Measurements from ENCODE around the gene P2RY14. TPM values are rescaled to one million over a fixed set of nuclear protein-coding genes. Genes with fewer than 3 reads are reported as not detected.

The P2RY14 gene
- total RNA-seq, 8 experiments from 2014 or later: 0.29 to 5.6 (median 1.3) TPM

DNA sequence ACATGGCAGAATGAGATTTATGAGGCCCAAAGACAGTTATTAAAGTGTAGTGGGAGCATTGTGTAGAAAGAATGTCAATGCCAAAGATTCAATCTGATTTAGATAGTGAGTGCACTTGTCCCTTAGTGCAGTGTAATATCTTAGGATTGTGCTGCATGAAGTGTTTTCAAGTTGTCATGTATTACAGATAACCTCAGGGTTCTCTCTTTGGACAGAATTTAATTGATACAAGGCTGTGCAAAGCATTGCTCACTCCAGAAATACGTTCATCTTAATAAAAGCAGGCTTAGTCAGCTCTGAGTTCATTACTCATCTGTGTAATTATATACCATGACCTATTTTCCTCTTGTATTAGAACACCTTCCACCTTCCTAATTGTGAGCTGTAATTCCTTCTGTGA lies 59.3 kb downstream of the P2RY14 start:
- 0 to 89% (median 60%) methylated on average over 1 of the region's 1 CpG; no CpG with 5 or more reads in 7 of the 10 experiments for WGBS, 10 experiments
- in situ Hi-C loops (cut with MboI; ENCODE audit: low pct_unique_long_range_greater_than_20kb in 2 of 9, low sequenced_read_pairs in 9 of 9, unreplicated experiment in 9 of 9): no loop called here
- no peak overlapping the region for H3K27ac ChIP-seq

DNA sequence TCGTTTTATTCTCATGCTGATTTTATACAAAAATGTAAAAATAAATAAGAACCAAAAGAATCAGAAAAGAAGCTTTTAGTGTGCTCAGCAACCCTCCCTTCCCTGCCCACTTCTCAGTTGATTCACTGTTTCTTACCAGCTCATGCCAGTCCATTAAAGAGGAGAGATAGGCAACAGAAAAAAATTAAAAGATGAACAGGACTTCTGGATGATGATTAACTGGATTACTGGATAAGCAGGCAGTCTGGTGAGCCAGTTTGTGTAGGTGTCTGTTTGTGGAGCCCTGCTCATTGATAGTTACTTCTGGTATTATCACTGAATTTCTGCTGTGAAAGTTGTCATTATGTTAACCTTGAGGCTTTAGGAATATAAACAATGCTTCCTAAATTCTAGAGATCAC lies 60.2 kb downstream of the P2RY14 start:
- in situ Hi-C loops (cut with MboI; ENCODE audit: low pct_unique_long_range_greater_than_20kb in 2 of 9, low sequenced_read_pairs in 9 of 9, unreplicated experiment in 9 of 9): no loop called here
- peaks cover 0 to 9% of the 10 kb centered on the region in 2 donors for H3K4me1 ChIP-seq (replicated peaks in 1 of 2)
- ATAC-seq (replicated peaks in 6 of 8): no peak

More for the DNA sequence above, 59.3 kb downstream of the P2RY14 start:
- H3K4me3 ChIP-seq: no peak overlapping the region
- ATAC-seq (replicated peaks in 6 of 8): peak in 6 of 8 experiments; percentile 48 to 98 (median 96)
- H3K4me1 ChIP-seq (replicated peaks in 1 of 2): peaks cover 0 to 9% of the 10 kb centered on the region in 2 donors

DNA sequence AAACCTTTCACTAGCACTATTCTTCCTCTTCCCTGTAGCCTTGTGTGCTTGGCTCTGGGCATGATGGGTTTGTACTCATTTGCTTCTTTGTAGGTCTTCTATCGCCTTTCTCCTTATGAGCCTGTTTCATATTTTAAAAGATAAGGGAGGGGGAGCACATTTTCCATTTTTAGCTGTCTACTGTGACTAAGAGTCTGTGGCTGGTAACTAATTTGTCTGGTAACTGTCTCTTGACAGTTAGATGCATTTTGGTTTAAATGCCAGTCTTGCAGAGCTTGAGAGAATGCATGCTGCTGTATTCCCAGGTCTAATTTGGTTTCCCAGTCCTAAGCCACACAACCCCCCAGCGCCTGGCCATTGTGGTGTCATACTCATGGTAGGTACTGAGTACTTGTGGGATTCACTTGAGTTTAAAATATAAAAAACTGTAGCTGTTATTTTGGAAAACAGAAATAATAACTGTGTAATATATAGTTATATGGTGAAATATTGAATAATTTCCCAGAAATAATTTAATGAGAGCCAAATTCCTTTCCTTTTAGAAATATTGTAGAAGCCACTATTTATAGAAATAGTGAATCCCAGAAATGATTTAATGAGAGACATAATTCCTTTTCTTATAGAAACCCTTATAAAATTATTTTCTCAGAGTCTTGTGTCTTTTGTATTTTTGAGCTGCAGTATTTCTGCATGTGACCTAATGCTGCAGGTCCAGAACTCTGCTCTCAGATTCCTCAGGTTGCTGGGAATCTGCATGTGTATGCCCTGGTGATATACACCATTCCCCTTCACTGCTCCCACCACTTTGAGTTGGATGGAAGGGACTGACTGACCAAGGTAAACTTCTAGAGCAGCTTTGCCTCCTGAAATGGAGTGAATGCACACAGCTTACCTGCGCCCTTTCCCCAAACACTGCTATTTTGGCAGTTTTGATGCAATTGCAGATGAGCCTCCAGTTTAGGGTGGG lies 61.4 kb downstream of the P2RY14 start:
- H3K27ac ChIP-seq: no peak overlapping the region
- H3K4me3 ChIP-seq: no peak overlapping the region
- in situ Hi-C loops (cut with MboI; ENCODE audit: low pct_unique_long_range_greater_than_20kb in 2 of 9, low sequenced_read_pairs in 9 of 9, unreplicated experiment in 9 of 9): no loop called here
- 45 to 100% (median 100%) methylated on average over 1 to 3 of the region's 3 CpGs for WGBS, 10 experiments
- peaks cover 0 to 9% of the 10 kb centered on the region in 2 donors for H3K4me1 ChIP-seq (replicated peaks in 1 of 2)
- peak in 3 of 8 experiments; percentile 5 to 8 (median 8) for ATAC-seq (replicated peaks in 6 of 8)

More for the DNA sequence above, 60.2 kb downstream of the P2RY14 start:
- H3K27ac ChIP-seq: no peak overlapping the region
- 0 to 80% (median 38%) methylated on average over 1 of the region's 1 CpG; no CpG with 5 or more reads in 2 of the 10 experiments for WGBS, 10 experiments
- no peak overlapping the region for H3K4me3 ChIP-seq

- in situ Hi-C loops (cut with MboI; ENCODE audit: low pct_unique_long_range_greater_than_20kb in 2 of 9, low sequenced_read_pairs in 9 of 9, unreplicated experiment in 9 of 9): no loop called here
- 57 to 100% (median 86%) methylated on average over 1 of the region's 1 CpG; no CpG with 5 or more reads in 7 of the 10 experiments for WGBS, 10 experiments
- no peak for ATAC-seq (replicated peaks in 6 of 8)
- Histone ChIP-seq H3K4me3 (no peak overlapping the region), H3K4me1 (replicated peaks in 1 of 2) (peaks cover 0 to 8% of the 10 kb centered on the region in 2 donors), H3K27ac (no peak overlapping the region)
Measured at GRCh38 chr3:151214459-151214858, 63.9 kb downstream of the P2RY14 start.

DNA sequence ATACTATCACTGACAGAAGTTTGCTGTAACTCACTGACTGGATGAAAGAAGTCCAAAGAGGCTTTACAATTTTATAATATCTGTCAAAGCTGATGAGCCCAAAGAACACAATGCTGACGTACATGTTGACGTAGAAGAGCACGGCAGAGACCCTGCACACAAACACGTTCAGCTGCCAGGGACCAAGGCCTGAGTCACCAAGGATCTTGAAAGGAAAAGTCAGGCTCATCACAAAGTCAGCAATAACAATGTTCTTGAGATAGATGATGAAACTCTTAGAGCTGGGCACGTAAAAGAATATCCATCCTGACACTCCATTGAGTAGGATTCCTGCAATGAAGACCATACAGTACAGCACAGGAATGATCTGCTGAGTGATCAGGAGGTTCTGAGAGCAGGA lies 64.5 kb downstream of the P2RY14 start:
- Histone ChIP-seq H3K27ac (no peak overlapping the region), H3K4me1 (replicated peaks in 1 of 2) (peaks cover 0 to 2% of the 10 kb centered on the region in 2 donors), H3K4me3 (no peak overlapping the region)
- WGBS, 10 experiments: 68 to 100% (median 86%) methylated on average over 1 to 5 of the region's 5 CpGs; no CpG with 5 or more reads in 2 of the 10 experiments
- no peak for ATAC-seq (replicated peaks in 6 of 8)
- in situ Hi-C loops (cut with MboI; ENCODE audit: low pct_unique_long_range_greater_than_20kb in 2 of 9, low sequenced_read_pairs in 9 of 9, unreplicated experiment in 9 of 9): no loop called here

DNA sequence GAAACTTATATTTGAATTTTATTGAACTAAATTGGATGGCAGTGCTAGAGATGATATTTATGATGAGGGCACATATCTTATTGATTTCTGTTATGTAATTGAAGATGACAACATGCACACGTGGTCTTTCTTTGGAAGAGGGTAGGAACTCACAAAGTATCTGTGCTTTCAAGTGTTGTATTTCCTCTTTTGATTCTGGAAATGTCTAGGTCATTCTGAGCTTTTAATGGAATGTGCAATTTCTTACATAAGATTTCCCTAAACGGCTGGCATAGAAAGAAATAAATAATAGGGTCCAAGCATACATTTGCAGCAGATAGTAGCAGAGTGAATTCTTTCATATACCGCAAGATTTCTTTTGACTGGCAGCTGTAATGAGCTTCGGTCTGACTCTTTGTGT lies 65.2 kb downstream of the P2RY14 start:
- WGBS, 10 experiments: 13 to 100% (median 82%) methylated on average over 2 to 4 of the region's 4 CpGs
- Histone ChIP-seq H3K27ac (no peak overlapping the region), H3K4me1 (replicated peaks in 1 of 2) (no peaks in the 10 kb centered on the region), H3K4me3 (no peak overlapping the region)
- no peak for ATAC-seq (replicated peaks in 6 of 8)
- in situ Hi-C loops (cut with MboI; ENCODE audit: low pct_unique_long_range_greater_than_20kb in 2 of 9, low sequenced_read_pairs in 9 of 9, unreplicated experiment in 9 of 9): no loop called here

GRCh38 chr3:151210676-151211381 lies 67.5 kb downstream of the P2RY14 start:
- Histone ChIP-seq H3K4me3 (no peak overlapping the region), H3K27ac (no peak overlapping the region), H3K4me1 (replicated peaks in 1 of 2) (no peaks in the 10 kb centered on the region)
- in situ Hi-C loops (cut with MboI; ENCODE audit: low pct_unique_long_range_greater_than_20kb in 2 of 9, low sequenced_read_pairs in 9 of 9, unreplicated experiment in 9 of 9): no loop called here
- 40 to 100% (median 86%) methylated on average over 1 to 3 of the region's 4 CpGs; no CpG with 5 or more reads in 1 of the 10 experiments for WGBS, 10 experiments
- ATAC-seq (replicated peaks in 6 of 8): peak in 3 of 8 experiments; percentile 18 to 92 (median 35)

DNA sequence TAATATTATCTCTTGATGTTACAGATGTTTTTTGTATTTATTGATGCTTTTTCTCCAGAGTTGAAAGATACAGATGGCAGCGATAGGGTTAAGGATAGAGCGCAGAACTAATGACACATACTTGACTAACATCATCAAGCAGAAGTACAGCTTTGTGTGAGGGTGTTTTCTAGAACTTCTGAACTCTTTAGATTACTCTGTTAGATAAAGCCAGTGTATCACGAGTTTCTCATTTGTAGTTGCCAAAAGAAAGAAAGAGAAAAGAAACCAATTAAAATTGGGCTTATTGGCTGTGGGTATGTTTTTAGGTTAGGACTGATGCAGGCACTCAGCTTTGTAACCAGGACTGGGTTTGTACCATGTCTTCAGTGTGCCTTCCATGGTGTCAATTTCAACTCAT lies 68.7 kb downstream of the P2RY14 start:
- 66 to 100% (median 100%) methylated on average over 1 to 3 of the region's 3 CpGs for WGBS, 10 experiments
- H3K4me3 ChIP-seq: no peak overlapping the region
- in situ Hi-C loops (cut with MboI; ENCODE audit: low pct_unique_long_range_greater_than_20kb in 2 of 9, low sequenced_read_pairs in 9 of 9, unreplicated experiment in 9 of 9): no loop called here
- ATAC-seq (replicated peaks in 6 of 8): no peak
- no peak overlapping the region for H3K27ac ChIP-seq
- H3K4me1 ChIP-seq (replicated peaks in 1 of 2): no peaks in the 10 kb centered on the region

DNA sequence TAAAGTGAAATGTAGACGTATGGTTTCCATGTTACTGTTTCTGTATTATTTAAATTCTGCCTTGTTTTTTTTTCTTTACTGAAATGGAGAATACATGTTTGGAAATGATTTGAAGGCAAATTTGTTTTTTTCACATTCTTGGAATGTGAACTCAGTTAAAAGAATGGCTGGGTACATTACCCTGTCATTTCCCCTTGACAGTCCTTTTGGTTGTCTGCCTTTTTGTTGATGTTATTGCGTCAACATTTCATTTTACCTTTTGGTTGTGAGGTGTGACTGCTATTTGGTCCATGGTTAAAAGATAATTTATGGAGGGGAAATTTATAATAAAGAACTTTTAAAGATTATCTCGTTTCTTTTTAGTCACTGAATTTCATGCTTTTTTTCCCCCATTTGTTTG lies 72.1 kb downstream of the P2RY14 start:
- in situ Hi-C loops (cut with MboI; ENCODE audit: low pct_unique_long_range_greater_than_20kb in 2 of 9, low sequenced_read_pairs in 9 of 9, unreplicated experiment in 9 of 9): no loop called here
- 40 to 100% (median 90%) methylated on average over 1 to 3 of the region's 3 CpGs for WGBS, 10 experiments
- no peak overlapping the region for H3K4me3 ChIP-seq
- no peak for ATAC-seq (replicated peaks in 6 of 8)
- no peak overlapping the region for H3K27ac ChIP-seq
- no peaks in the 10 kb centered on the region for H3K4me1 ChIP-seq (replicated peaks in 1 of 2)

DNA sequence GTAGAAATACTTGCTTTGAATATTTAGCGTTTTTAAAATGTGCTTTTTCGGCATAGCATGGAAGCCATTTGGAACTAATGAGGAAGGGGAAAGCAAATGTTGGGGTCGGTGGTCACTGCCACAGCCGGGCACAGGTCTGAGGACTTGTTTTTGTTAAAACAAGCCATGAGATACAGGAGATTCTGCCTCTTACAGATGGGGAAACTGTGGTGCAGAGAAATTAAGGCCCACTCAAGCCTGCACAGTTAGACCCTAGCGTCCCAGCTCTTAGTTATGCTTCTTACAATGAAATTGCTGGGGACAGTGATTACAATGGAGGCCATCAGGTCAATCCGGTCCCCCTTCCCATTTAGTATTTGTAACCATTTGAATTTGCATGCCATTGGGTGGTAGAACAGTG lies 72.9 kb downstream of the P2RY14 start:
- no peaks in the 10 kb centered on the region for H3K4me1 ChIP-seq (replicated peaks in 1 of 2)
- WGBS, 10 experiments: 64 to 100% (median 91%) methylated on average over 3 to 6 of the region's 6 CpGs; no CpG with 5 or more reads in 2 of the 10 experiments
- no peak for ATAC-seq (replicated peaks in 6 of 8)
- H3K4me3 ChIP-seq: no peak overlapping the region
- no peak overlapping the region for H3K27ac ChIP-seq
- in situ Hi-C loops (cut with MboI; ENCODE audit: low pct_unique_long_range_greater_than_20kb in 2 of 9, low sequenced_read_pairs in 9 of 9, unreplicated experiment in 9 of 9): no loop called here

DNA sequence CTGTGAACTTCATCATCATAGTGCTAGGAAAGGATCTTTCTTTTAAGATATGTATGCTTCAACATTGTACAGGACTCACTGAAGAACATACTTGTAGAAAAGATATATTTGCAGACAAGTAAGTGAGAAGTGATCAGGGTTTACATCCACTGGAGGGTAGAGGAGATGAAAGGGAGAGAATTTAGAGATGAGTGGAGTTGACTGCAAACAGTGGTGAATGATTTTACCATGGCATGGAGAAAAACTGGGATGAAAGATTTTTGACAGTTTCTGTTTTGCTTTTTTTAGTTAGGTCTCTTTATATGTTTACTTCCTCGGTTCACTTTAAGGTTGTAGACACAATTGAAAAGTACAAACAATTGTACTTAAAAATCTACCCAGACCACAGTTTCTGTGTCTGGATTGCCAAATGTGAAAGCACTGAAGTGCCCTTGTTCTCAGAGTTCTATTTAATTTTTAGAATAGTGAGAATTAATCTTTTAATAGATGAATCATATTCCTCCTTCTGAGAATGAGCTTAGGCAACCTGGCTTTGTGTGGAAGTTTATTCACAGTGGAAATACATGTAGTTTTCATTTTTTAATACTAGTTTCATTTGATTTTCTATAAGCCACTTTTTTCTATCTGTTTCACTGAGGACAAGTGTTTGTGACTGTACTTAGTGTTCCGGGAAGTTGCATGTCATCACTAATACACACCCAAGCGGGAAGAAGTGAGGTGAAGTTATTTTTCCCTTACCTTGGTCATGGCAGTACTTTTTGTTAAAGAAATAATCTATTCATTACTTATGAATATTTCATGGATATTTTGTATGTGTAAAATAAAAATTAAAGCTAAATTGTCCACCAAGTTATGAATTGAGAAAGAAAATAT lies 73.6 kb downstream of the P2RY14 start:
- no peak for ATAC-seq (replicated peaks in 6 of 8)
- Histone ChIP-seq H3K27ac (no peak overlapping the region), H3K4me3 (no peak overlapping the region), H3K4me1 (replicated peaks in 1 of 2) (no peaks in the 10 kb centered on the region)
- 0 to 100% (median 93%) methylated on average over 1 to 3 of the region's 3 CpGs; no CpG with 5 or more reads in 1 of the 10 experiments for WGBS, 10 experiments
- in situ Hi-C loops (cut with MboI; ENCODE audit: low pct_unique_long_range_greater_than_20kb in 2 of 9, low sequenced_read_pairs in 9 of 9, unreplicated experiment in 9 of 9): no loop called here

DNA sequence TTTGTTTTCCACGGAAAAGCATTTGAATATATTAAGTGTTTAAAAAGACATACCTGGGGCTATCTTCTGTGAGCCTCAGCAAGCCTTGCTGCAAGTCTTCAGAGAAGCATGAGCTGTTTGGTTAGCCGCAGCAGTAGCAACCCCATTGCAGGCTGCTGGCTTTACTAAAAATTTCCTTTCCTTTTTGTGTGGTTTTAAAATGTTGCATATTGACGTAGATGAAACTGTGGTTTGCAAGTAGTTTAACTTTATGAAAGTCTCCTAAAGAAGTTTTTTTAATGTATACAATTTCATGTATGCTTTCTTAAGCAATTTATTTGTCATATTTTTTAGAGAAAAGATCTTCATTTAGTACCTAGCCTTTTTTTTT lies 75.3 kb downstream of the P2RY14 start, which contains the start of gene GPR171:
Gene GPR171, minus strand, starts transcription at position 166 of the 370 bp plus-strand sequence. CDS start 3,830 bp downstream, outside the sequence.
- no peak within 1 kb of the TSS for H3K4me3 ChIP-seq
- in situ Hi-C loops (cut with MboI; ENCODE audit: low pct_unique_long_range_greater_than_20kb in 2 of 9, low sequenced_read_pairs in 9 of 9, unreplicated experiment in 9 of 9): no loop called here
- H3K4me1 ChIP-seq (replicated peaks in 1 of 2): no peaks in the 10 kb centered on the region
- 40 to 100% (median 100%) methylated on average over 1 to 3 of the region's 3 CpGs for WGBS, 10 experiments
- ATAC-seq (replicated peaks in 6 of 8): no peak
- no peak within 1 kb of the TSS for H3K27ac ChIP-seq
